ENCODE measurements around the gene SCD. TPM values are rescaled to one million over a fixed set of nuclear protein-coding genes. Genes with fewer than 3 reads are reported as not detected.

SCD gene
- total and polyA plus RNA-seq, 2 of the 13 experiments (the other 11 are each of a cell fraction or from before 2014, with no cell fraction given) = 492 to 512 TPM

- TF ChIP-seq KDM3A (CRISPR knock-in tag; IDR thresholded peaks at IDR 0.05; ENCODE audit: low read depth) (peak; percentile 84; the same call in 1 of the 2 replicates), HNF4G (IDR thresholded peaks at IDR 0.05; ENCODE audit: borderline replicate concordance, low read depth, low read length) (no peak), HNF4G (CRISPR knock-in tag; IDR thresholded peaks at IDR 0.05; ENCODE audit: borderline replicate concordance, low read depth) (no peak), ZNF530 (CRISPR knock-in tag; IDR thresholded peaks at IDR 0.05; ENCODE audit: low read depth) (no peak), FOXK2 (IDR thresholded peaks at IDR 0.05) (no peak), FOXM1 (CRISPR knock-in tag; IDR thresholded peaks at IDR 0.05) (no peak), HMGA1 (CRISPR knock-in tag; conservative IDR thresholded peaks at IDR 0.05) (no peak), THRA (CRISPR knock-in tag; IDR thresholded peaks at IDR 0.05; ENCODE audit: borderline replicate concordance) (peak; percentile 48; the same call in 1 of the 2 replicates), ZNF350 (CRISPR knock-in tag; IDR thresholded peaks at IDR 0.05; ENCODE audit: borderline replicate concordance, low read depth) (no peak), ZNF296 (CRISPR knock-in tag; conservative IDR thresholded peaks at IDR 0.05) (no peak), ATF4 (CRISPR knock-in tag; IDR thresholded peaks at IDR 0.05) (peak in 1 of 2 experiments; percentile 35; a peak in 1 of 4 replicates), PHF20 (CRISPR knock-in tag; IDR thresholded peaks at IDR 0.05) (no peak), FOXK1 (CRISPR knock-in tag; IDR thresholded peaks at IDR 0.05; ENCODE audit: borderline replicate concordance, low read depth) (no peak), ZNF124 (CRISPR knock-in tag; IDR thresholded peaks at IDR 0.05) (0 out of 2 replicates have a peak, but pooled peaks have one; percentile 47), XBP1 (CRISPR knock-in tag; IDR thresholded peaks at IDR 0.05) (no peak), HES4 (CRISPR knock-in tag; IDR thresholded peaks at IDR 0.05; ENCODE audit: borderline replicate concordance) (no peak; the same call in 1 of the 2 replicates), HIVEP1 (CRISPR knock-in tag; IDR thresholded peaks at IDR 0.05) (no peak; the same call in 1 of the 2 replicates), ZFX (CRISPR knock-in tag; IDR thresholded peaks at IDR 0.05; ENCODE audit: low read depth) (peak; percentile 12; the same call in 1 of the 2 replicates), PRDM15 (CRISPR knock-in tag; IDR thresholded peaks at IDR 0.05) (peak; percentile 42; the same call in 1 of the 2 replicates), ZNF282 (IDR thresholded peaks at IDR 0.05; ENCODE audit: partially characterized antibody) (no peak), PHF5A (CRISPR knock-in tag; IDR thresholded peaks at IDR 0.05; ENCODE audit: low read depth, unreplicated experiment) (peak; percentile 37), ZNF460 (CRISPR knock-in tag; IDR thresholded peaks at IDR 0.05; ENCODE audit: borderline replicate concordance) (no peak), HBP1 (CRISPR knock-in tag; IDR thresholded peaks at IDR 0.05; ENCODE audit: low read depth) (peak; percentile 82; the same call in 1 of the 2 replicates), ZNF878 (CRISPR knock-in tag; IDR thresholded peaks at IDR 0.05) (peak; percentile 38; the same call in 1 of the 2 replicates), ETV6 (CRISPR knock-in tag; conservative IDR thresholded peaks at IDR 0.05) (peak; percentile 73; the same call in 1 of the 2 replicates)
These were observed 675 bp upstream of the SCD start (continued) for GRCh38 chr10:100346351-100346764.
